Measurements from ENCODE around the gene NAXE.
"Not testable (repeated sequence)": the region's sequence is repeated elsewhere in the genome, so short reads cannot be mapped to it uniquely, and the experiment has no call there.

Gene NAXE

DNA sequence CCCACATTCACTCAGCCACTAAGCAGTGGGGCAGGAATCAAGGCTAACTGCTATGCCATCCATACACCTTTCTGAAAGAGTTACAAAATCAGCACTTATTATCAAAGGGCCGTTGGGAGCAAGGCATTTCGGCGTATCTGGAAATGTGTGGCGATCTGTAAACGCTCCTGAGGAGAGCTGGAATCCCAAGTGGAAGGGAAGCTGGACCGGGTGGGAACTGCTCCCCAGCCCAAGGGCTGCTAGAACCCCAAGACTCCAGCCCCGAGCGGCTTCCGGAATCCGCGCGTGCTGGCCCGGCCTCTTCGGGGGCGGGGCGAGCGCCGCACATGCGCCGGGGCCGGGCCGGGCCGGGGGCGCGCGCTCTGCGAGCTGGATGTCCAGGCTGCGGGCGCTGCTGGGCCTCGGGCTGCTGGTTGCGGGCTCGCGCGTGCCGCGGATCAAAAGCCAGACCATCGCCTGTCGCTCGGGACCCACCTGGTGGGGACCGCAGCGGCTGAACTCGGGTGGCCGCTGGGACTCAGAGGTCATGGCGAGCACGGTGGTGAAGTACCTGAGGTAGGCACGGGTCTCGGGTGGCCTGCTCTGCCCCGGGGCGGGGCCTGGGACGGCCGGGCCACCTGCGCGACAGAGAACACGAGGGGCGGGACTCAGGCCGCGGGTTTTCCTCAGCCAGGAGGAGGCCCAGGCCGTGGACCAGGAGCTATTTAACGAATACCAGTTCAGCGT is at the start of gene NAXE:
Gene NAXE, plus strand, starts transcription at position 345 of the 726 bp plus-strand sequence. Its CDS starts 29 bp downstream, at position 374.
- DNase-seq (ENCODE audit: low read depth): peak; percentile 52

DNA sequence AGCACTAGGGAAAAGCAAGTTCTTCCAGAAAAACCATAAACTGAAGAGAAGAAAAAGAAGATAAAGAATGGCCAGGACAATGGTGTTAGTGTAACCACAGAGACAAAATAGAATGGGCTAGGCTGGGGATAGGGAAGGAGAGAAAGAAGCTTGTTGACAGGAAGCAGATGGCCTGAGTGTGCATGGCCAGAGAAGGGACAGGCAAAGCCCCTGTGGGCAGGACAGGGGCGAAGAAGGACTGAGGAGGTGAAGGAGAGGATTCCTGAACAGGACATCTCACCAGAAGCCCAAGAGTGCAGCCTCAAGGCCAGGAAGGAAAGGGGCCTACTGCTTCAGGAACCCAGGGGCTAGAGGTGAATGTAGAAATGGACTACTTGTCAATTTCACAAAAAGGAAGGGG is 48.5 kb upstream of the NAXE start:
- DNase-seq (ENCODE audit: low read depth): no peak

DNA sequence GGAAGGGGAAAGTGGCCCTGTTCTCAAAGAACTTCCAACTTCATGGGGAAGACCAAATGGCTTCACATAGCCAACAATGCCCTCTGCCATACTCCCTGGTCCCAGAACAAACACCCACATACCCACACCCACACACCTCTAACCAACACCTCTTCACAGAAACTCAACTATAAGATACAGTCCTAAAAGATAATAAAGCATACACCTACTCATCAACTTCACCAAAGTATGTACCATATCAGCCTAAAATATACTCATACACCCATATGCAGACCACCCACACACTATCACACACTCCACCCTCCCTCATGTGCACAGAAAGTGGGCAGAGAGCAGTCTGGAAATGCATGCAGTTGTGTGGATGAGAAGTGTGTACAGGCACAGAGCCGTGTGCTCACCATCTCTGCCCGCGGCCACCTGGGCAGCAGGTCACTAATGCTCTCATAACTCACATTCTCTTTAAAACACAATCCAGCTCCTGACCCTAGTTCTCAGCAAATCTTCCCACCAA is 46.9 kb upstream of the NAXE start:
- no peak for DNase-seq (ENCODE audit: low read depth)

DNA sequence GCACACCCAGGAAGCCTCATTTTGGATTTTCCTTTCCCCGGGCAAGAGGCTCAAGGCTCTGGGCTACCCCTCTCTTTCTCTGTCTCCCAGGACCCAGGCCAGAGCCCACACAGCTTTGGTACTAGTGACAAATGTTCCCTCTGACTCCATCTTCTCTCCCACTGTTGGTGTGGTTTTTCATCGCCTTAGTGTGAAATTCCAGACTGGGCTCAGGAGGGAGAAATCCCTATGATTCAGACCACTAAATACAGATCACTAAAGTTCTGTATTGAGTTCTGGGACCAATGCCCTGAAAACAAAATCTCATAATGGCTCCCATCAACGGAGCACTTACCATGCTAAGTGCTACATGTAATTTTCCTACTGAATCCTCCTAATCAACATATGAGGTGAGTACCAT is 45.3 kb upstream of the NAXE start:
- DNase-seq (ENCODE audit: low read depth): no peak

DNA sequence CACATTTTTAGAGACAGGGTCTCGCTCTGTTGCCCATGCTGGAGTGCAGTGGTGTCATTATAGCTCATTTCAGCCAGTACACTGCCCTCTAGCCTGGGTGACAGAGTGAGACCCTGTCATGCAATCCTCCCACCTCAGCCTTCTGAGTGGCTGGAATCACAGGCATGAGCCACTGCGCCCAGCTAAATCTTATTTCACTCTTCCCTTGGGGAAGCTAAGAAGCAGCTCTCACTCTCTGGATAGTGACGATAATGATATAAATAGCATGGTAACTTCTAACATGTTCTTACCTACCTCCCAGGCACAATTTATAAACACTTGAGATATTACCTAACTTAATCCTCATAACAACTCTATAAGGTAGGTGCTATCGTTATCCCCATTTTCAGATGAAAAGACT is 44.1 kb upstream of the NAXE start:
- no peak for DNase-seq (ENCODE audit: low read depth)

DNA sequence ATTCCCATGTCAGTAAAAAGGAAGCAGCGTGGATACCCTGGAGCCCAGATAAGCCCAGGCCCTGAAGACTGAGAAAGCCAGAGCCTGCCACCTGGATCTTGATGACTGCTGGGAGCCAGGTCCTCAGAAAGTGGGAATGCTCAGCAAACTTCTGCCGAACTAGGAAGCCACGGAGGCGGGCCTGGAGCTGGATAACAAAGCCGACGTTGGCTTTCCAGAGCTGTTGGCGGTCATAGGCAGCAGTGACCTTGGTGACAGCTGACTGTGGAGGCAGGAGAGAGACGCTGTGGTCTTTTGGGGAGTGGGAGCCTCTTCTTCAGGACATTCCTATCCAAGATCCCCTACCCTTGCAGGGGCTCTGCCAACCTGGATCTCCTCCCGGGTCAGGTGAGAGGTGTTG is 43.6 kb upstream of the NAXE start:
- no peak for DNase-seq (ENCODE audit: low read depth)

DNA sequence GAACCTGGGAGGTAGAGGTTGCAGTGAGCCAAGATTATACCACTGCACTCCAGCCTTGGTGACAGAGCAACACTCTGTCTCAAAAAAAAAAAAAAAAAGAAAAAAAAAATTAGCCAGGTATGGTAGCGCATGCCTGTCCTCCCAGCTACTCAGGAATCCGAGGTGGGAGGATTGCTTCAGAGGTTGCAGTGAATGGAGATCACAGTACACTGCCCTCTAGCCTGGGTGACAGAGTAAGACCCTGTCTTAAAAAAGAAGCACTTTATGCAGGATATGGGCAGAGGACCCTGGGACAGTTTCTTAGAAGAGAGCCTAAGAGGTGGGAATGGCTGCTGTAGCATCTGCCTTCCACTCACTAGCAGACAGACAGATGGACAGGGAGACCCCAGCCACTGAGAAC is 42.2 kb upstream of the NAXE start:
- DNase-seq (ENCODE audit: low read depth): no peak

DNA sequence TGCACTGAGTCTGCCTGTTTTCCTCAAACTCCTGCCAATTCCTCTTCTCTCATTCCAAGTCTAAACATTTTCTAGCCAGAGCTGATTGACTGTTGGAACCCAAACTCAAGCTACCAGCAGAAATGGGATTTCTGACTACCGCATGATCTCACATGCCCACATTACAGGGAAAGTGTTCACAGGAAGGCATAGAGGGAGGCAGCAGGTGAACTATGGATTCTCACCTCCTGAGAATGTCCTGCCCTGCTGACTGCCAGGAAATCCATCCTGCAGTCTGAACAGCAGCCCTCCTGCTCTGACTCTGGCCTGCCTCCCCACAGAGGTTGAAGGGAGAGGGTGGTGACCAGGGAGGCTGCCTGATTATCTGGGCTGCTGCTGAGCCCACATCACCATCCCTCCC is 41.7 kb upstream of the NAXE start:
- no peak for DNase-seq (ENCODE audit: low read depth)

DNA sequence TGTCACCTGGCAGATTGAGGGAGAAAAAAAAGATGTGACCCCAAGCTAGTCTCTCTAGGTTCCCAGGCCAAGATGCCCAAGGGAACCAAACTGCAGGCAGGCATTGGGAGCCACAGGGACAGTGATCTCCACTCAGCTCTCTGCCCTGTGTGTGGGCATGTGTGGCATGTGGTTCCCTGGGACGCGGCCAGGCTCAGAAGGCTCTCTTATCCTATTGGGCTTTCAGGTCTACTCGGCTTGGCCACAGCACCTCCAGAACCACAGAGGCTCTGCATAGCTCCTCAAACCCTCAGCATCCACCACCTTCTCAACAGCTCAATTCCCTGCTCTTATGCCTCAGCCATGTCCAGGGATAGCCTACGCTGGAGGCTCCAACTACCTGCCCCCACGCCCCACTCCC is 41.2 kb upstream of the NAXE start:
- no peak for DNase-seq (ENCODE audit: low read depth)

DNA sequence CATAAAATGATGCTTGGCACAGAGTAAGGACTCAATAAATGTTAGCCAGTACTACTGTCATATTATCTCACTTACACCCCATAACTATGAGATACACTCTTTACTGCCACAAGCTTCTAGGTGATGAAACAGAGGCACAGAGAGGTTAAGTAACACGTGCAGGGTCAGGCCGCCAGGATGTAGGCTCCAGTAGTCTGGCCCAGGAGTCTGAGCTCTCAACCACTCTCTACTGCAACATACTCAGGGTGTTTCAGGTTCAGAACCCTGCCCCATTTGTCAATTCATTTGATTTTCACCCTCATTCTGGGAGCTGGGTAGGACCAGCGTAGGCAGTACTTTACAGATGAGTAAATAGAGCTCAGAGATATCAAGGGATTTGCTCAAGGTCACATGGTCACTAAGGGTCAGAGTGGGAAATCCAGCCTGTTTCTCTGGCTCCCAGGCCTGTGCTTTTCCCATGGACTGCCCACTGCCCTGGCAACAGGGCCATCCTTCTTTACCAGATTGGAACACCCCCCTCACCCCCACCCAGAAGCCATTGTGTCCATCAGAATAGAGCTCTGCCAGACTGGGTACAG is 40.4 kb upstream of the NAXE start:
- no peak for DNase-seq (ENCODE audit: low read depth)

DNA sequence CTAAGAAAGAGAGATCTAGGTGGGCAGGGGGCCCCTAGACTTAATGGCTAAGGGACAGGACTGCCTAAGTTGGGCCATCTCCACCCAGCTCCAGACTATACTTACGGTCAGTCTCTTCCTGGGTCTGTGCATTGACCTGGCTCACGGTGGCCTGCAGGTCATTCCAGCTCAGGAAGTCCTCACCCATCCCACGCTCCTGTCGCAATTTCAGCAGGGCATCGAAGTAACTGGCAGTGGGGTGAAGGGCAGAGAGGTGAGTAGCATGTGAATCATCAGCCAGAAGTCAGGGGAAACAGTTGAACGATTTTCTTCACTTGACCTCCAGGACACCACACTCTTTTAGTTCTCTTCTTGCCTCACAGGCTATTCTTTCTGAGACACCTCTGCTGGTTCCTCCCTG is 39.7 kb upstream of the NAXE start:
- no peak for DNase-seq (ENCODE audit: low read depth)

DNA sequence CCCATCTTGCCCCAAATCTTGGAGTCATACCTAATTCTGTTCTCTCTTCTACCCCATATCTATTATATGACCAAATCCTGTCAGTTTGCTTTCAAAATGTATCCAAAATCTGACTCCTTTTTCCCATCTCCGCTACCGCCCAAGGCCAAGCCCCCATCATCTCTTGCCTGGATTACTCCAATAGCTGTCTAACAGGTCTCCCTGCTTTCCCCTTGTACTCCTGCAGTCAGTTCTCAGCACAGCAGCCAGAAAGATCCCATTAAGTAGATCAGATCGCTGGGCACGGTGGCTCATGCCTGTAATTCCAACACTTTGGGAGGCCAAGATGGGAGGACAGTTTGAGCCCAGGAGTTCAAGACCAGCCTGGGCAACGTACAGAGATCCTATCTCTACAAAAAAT is 39.1 kb upstream of the NAXE start:
- no peak for DNase-seq (ENCODE audit: low read depth)

DNA sequence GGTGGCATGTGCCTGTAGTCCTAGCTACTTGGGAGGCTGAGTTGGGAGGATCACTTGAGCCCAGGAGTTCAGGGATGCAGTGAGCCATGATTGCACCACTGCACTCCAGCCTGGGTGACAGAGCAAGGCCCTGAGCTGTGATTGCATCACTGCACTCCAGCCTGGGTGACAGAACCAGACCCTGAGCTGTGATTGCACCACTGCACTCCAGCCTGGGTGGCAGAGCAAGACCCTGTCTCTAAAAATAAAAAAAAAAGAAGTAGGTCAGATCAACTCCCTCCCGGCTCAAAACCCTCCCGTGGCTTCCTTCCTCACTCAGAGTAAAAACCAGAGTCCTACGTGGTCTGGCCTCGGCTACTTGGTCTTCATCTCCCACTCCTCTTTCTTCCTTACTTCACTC is 38.6 kb upstream of the NAXE start:
- DNase-seq (ENCODE audit: low read depth): not testable (repeated sequence)

DNA sequence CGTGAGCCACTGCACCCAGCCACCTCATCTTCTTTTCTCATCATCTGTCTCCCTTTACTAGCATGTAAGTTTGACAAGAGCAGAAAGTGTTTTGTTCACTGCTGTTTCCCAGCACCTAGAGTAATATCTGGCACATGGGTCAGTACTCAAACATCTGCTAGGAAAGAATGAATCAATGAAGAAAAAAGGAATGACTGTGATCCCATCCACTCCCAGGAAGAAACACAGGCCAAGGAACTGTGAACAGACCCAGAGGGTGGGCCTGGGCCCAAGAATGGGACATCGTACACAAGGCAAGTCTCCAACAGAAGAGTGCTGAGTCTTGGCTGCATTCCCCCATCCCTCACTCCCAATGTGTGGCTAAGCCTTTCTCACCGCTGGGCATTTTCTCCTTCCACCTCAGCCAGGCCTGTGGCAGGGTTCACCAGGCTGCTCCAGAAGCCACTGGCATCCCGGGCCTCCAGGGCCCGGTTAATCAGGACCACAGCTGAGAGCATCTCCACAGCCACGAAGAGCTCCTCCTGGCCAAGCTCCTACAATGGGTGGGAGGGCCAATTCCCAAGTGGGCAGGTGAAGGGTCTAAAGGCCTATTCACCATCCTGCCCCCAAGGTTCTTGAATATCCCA is 37.6 kb upstream of the NAXE start:
- no peak for DNase-seq (ENCODE audit: low read depth)

DNA sequence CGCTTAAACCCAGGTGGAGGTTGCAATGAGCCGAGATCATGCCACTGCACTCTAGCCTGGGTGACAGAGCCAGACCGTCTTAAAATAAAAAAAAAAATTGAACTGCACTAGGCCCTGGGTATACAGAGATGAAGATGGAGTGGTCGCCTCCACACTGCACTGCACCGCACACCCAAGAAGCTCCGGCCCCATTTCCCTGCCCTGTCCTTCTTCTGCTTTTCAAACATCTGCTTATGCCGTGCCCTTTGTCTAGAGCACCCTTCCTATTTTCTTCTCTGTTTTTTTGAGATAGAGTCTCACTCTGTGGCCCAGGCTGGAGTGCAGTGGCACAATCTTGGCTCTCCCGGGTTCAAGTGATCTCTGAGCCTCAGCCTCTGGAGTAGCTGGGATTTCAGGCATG is 36.6 kb upstream of the NAXE start:
- no peak for DNase-seq (ENCODE audit: low read depth)

DNA sequence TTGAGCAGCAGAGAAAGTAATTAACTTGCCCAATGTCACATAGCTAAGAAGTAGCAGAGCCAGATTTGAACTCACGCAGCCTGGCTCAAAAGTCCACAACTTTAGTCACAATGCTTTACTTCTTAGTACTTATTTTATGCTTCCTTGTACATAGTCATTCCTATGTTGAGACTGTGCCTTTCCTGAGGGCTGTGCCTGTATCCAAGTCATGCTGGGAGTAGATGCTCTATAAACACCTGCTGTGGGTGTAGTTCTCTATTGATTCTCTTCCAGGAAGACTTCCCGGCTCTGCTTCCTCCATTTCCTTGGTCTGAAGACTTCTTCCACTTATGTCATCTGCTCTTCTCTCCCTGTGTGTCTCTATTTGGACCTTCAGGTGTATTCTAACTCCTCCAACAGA is 35.9 kb upstream of the NAXE start:
- DNase-seq (ENCODE audit: low read depth): no peak

DNA sequence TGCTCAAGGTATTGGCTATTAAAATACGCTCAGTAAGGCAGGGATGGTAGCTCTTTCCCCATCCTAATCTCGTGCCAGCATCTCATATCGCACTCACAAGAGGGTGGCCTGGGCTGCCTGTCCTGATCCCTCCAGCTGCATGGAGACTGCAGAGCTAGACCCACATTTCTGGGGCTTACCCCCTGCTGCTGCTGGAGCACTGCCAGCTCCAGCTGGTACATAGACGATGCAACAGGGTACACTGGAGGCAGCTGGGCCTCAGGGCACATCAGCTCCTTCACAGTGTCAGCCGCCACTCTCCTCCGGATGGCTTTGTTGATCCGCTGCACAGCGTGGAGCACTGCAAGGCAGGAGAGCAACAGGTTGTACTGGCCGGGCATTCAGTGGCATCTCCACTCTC is 35.2 kb upstream of the NAXE start:
- no peak for DNase-seq (ENCODE audit: low read depth)

DNA sequence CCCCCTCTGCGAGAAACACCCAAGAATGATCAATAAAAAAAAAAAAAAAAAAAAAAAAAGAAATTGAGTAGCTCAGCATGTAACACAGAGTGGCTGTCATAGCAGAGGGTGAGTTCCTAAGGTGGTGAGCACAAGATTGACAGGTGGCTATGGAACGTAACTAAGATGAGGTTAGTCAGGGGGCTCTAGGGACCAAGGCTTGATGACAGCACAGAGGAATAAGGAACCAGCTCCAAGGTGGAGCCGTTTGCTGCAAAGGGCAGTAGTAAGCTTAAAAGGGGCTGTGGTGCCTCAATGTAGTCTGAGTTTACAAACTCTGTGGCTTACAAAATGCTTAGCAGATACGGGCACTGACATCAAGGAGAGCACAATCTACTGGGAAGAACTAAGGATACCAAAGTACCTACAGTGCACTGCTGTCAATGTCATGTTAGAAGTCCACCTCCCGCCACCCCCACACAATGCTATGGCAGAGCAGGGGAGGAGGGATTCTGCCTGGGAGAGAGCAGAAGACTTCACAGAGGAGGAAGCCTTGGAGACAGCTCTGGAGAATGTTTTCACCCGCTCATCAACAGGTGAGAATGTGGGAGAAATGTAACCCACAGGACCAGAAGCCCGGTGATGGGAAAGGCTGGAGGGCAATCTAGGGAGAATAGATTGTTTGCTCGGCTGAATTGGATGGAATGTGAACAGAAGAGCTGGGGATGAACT is 32.3 kb upstream of the NAXE start:
- no peak for DNase-seq (ENCODE audit: low read depth)

DNA sequence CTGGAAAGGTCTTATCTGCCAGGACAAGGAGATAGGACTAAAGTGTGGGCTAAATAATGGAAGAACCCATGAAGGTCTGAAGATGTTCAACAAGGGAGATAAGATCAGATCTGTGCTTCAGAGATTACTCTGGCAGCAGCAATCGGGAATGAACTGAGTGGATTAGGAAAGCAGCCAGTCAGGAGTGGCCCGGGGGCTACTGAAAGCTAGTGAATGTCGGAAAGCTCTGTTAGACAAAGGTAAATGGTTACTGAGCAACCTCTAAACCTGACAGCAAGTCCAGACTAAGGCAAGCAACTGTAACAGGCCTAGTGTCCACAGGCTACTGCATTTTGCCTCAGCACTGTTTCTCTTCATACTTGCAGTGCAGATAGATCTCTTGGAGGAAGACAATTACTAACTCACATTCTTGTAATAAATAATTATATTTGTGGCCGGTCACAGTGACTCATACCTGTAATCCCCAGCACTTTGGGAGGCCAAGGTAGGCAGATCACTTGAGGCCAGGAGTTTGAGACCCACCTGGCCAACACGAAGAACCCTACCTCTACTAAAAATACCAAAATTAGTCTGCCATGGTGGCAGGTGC is 31.7 kb upstream of the NAXE start:
- DNase-seq (ENCODE audit: low read depth): no peak

DNA sequence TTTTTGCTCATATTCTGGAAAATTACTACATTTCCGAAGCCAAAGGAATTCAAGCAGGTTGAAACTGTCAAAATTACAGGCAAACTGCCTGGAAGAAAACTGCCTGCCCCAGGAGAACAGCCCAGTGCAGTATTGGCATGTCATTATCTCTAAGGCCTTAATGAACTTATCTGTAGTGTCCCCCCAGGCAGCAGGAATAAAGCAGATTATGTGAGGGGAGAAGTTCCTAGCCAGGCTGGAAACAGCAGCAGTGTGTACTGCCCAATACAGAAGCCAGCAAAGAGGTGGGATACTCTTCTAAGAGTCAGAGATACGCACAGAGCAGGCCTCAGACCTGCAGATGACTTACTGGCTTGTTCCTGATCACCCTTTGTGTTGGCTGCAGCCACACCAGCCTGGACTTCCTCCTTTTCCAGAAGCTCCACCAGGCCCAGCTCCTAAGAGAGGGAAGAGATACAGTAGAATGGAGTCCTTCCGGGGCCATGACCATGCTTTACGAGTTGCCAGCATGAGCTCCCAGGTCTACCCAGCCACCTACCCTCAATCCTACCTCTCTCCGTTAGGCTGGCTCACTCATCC is 30.9 kb upstream of the NAXE start:
- no peak for DNase-seq (ENCODE audit: low read depth)

DNA sequence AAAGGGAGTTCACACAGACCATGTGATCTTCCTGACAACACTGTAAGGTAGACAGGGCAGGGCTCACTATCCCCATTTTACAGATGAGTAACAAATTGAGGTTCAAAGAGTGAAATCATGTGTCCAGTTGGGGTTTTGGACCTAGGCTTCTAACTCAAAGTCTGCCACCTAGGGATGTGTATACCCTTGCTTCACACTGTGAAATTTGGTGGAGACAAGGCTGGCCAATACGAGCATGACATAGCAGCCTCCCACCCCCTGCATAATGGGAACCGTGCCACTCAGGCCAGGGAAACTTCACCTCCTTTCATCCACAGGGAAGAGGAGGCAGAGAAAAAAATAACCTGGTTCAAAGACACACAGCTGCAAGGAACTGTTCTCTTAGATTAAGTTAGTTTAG is 26.1 kb upstream of the NAXE start:
- DNase-seq (ENCODE audit: low read depth): no peak

DNA sequence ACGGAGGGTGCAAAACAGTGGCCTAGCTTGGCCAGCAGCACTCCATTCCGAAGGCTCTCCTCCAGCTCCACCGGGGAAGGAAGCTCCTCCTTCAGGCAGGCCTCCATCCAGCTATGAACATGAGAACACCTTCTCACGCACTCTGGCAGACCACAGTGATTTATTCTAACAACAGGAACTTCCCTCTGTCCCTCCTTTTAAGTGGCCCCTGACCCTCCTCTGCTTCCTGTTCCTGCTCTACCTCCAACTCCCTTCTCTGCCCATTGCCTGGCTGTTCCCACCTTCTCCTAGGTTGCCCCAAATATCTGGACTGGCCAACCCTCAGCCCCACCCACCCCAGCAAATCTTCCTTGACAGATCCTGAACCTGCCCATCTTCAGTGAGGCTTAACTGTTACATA is 25.1 kb upstream of the NAXE start:
- no peak for DNase-seq (ENCODE audit: low read depth)
